ENCODE measurements around the gene ALKBH5. TPM values are rescaled to one million over a fixed set of nuclear protein-coding genes. Genes with fewer than 3 reads are reported as not detected.

Gene ALKBH5
- total and polyA plus RNA-seq, 8 donors, result 32.8 to 66.7 (median 49.4) TPM

- 0 to 2% (median 0%) methylated on average over 6 to 53 of the region's 57 CpGs for WGBS, 5 donors
- Histone ChIP-seq H3K27me3 (no peaks in the 10 kb centered on the region), H3K36me3 (no peaks in the 10 kb centered on the region), H3K27ac (peak overlapping the region in 2 of 5 donors; percentile 70 to 75), H3K4me3 (peak overlapping the region; percentile 63 to 72 (median 66)), H3K9me3 (no peaks in the 10 kb centered on the region), H3K4me1 (peaks cover 16 to 26% (median 22%) of the 10 kb centered on the region in 4 donors)
- intact Hi-C loops (cut with DNase I; ENCODE audit: low total_unique reads), result no loop called here
- no peak for DNase-seq
- TF ChIP-seq CTCF (IDR thresholded peaks at IDR 0.05) (no peak), EP300 (IDR thresholded peaks at IDR 0.05) (no peak), POLR2AphosphoS5 (IDR thresholded peaks at IDR 0.05) (no peak), POLR2A (IDR thresholded peaks at IDR 0.05) (no peak)
Measured at GRCh38 chr17:18225642-18226283, 42.1 kb downstream of the ALKBH5 start.

- intact Hi-C loops (cut with DNase I; ENCODE audit: low total_unique reads), result no loop called here
- Histone ChIP-seq H3K27me3 (no peaks in the 10 kb centered on the region), H3K27ac (peak overlapping the region in 2 of 5 donors; percentile 70 to 75), H3K4me1 (peaks cover 16 to 26% (median 22%) of the 10 kb centered on the region in 4 donors), H3K4me3 (peak overlapping the region; percentile 63 to 72 (median 66)), H3K36me3 (no peaks in the 10 kb centered on the region), H3K9me3 (no peaks in the 10 kb centered on the region)
- TF ChIP-seq POLR2AphosphoS5 (IDR thresholded peaks at IDR 0.05), result no peak
- no peak for TF ChIP-seq EP300 (IDR thresholded peaks at IDR 0.05)
- TF ChIP-seq POLR2A (IDR thresholded peaks at IDR 0.05), result no peak
- no peak for TF ChIP-seq CTCF (IDR thresholded peaks at IDR 0.05)
- WGBS, 5 donors, result 21 to 31% (median 26%) methylated on average over 15 to 16 of the region's 16 CpGs
- peak in 1 of 2 donors; percentile 51 for DNase-seq
Measured at GRCh38 chr17:18226284-18226945, 42.8 kb downstream of the ALKBH5 start.

GRCh38 chr17:18227635-18228034 lies 44.0 kb downstream of the ALKBH5 start:
- WGBS, 5 donors, result 90 to 99% (median 98%) methylated on average over 5 of the region's 5 CpGs
- no peak for TF ChIP-seq CTCF (IDR thresholded peaks at IDR 0.05)
- no peak for TF ChIP-seq EP300 (IDR thresholded peaks at IDR 0.05)
- no peak for TF ChIP-seq POLR2AphosphoS5 (IDR thresholded peaks at IDR 0.05)
- no peak for TF ChIP-seq POLR2A (IDR thresholded peaks at IDR 0.05)
- H3K4me3 ChIP-seq, result no peak overlapping the region

GRCh38 chr17:18228176-18228682 lies 44.6 kb downstream of the ALKBH5 start:
- no peak for DNase-seq
- H3K4me3 ChIP-seq, result no peak overlapping the region
- no peaks in the 10 kb centered on the region for H3K9me3 ChIP-seq
- H3K27me3 ChIP-seq, result no peaks in the 10 kb centered on the region
- H3K36me3 ChIP-seq, result peaks cover 0 to 17% (median 12%) of the 10 kb centered on the region in 4 donors
- no peak for TF ChIP-seq POLR2A (IDR thresholded peaks at IDR 0.05)
- TF ChIP-seq CTCF (IDR thresholded peaks at IDR 0.05), result no peak
- TF ChIP-seq EP300 (IDR thresholded peaks at IDR 0.05), result no peak
- TF ChIP-seq POLR2AphosphoS5 (IDR thresholded peaks at IDR 0.05), result no peak
- peaks cover 16 to 26% (median 22%) of the 10 kb centered on the region in 4 donors for H3K4me1 ChIP-seq
- intact Hi-C loops (cut with DNase I; ENCODE audit: low total_unique reads), result no loop called here
- WGBS, 5 donors, result 87 to 93% (median 90%) methylated on average over 10 of the region's 10 CpGs
- no peak overlapping the region for H3K27ac ChIP-seq

More at GRCh38 chr17:18227635-18228034, 44.0 kb downstream of the ALKBH5 start:
- Histone ChIP-seq H3K4me1 (peaks cover 16 to 26% (median 22%) of the 10 kb centered on the region in 4 donors), H3K9me3 (no peaks in the 10 kb centered on the region), H3K27me3 (no peaks in the 10 kb centered on the region), H3K27ac (no peak overlapping the region), H3K36me3 (peaks cover 0 to 11% (median 6%) of the 10 kb centered on the region in 4 donors)
- intact Hi-C loops (cut with DNase I; ENCODE audit: low total_unique reads), result no loop called here
- no peak for DNase-seq
